GM23338 (cell line): ENCODE results near the gene TTLL8. TPM values are rescaled to one million over a fixed set of nuclear protein-coding genes. Genes with fewer than 3 reads are reported as not detected.

Experiments
- ATAC-seq: fragments of 200-7000 bp; cut with Tn5 transposase; 3 replicates; pipeline ENCODE4 v1.9.1; 2020
- DNase-seq: peaks from one replicate; pipeline ENCODE4 v3.0.0-alpha.2; 2015; ENCODE audit warnings: low spot score
- H2AFZ ChIP-seq: fragments of 200-600 bp; sonication (generic); 2 replicates; pipeline ENCODE4 v1.8.0; 2016; ENCODE audit warnings: antibody characterized with exemption, mild to moderate bottlenecking, moderate library complexity
- H3F3A ChIP-seq: fragments of 200-600 bp; sonication (generic); replicated peaks from 2 replicates; pipeline ENCODE4 v1.8.0; 2017; ENCODE audit warnings: antibody characterized with exemption, mixed run types, low read depth
- H3K27ac ChIP-seq: fragments of 200-600 bp; sonication (generic); 2 replicates; pipeline ENCODE4 v1.6.1; 2016; ENCODE audit warnings: low read depth
- H3K27me3 ChIP-seq: fragments of 200-600 bp; sonication (generic); 2 replicates; pipeline ENCODE4 v1.8.0; 2016; ENCODE audit warnings: mild to moderate bottlenecking, mixed run types, moderate library complexity; ENCODE audit not compliant: insufficient read depth
- H3K36me3 ChIP-seq: fragments of 200-600 bp; sonication (generic); 2 replicates; pipeline ENCODE4 v1.8.0; 2016; ENCODE audit warnings: mild to moderate bottlenecking; ENCODE audit not compliant: insufficient read depth
- H3K4me1 ChIP-seq: fragments of 200-600 bp; sonication (generic); 2 replicates; pipeline ENCODE4 v1.8.0; 2016; ENCODE audit warnings: mild to moderate bottlenecking, moderate library complexity; ENCODE audit not compliant: insufficient read depth
- H3K4me2 ChIP-seq: fragments of 200-600 bp; sonication (generic); 2 replicates; pipeline ENCODE4 v1.7.1; 2017; ENCODE audit warnings: mixed run types
- H3K4me3 ChIP-seq: fragments of 200-600 bp; sonication (generic); 2 replicates; pipeline ENCODE4 v1.6.1; 2016; ENCODE audit warnings: mixed run types
- H3K79me2 ChIP-seq: fragments of 200-600 bp; sonication (generic); replicated peaks from 2 replicates; pipeline ENCODE4 v1.8.0; 2017; ENCODE audit warnings: mild to moderate bottlenecking; ENCODE audit not compliant: insufficient read depth
- H3K9me2 ChIP-seq: fragments of 200-600 bp; sonication (generic); 2 replicates; pipeline ENCODE4 v1.8.0; 2017; ENCODE audit not compliant: insufficient read depth
- H4K20me1 ChIP-seq: fragments of 200-600 bp; sonication (generic); replicated peaks from 2 replicates; pipeline ENCODE4 v1.8.0; 2017; ENCODE audit warnings: mild to moderate bottlenecking; ENCODE audit not compliant: insufficient read depth
- H3K27ac Mint-ChIP-seq: 2 replicates; pipeline ENCODE4 v1.8.0; 2020; ENCODE audit warnings: inconsistent platforms, mild to moderate bottlenecking, moderate library complexity, mixed read lengths
- H3K27me3 Mint-ChIP-seq: 3 replicates; pipeline ENCODE4 v1.8.0; 2022; ENCODE audit warnings: low read depth, mild to moderate bottlenecking, moderate library complexity, mixed read lengths, inconsistent platforms; ENCODE audit not compliant: insufficient read depth, poor library complexity
- H3K36me3 Mint-ChIP-seq: 3 replicates; pipeline ENCODE4 v1.8.0; 2021; ENCODE audit warnings: low read depth, mild to moderate bottlenecking, inconsistent platforms, moderate library complexity, mixed read lengths
- H3K4me1 Mint-ChIP-seq: 3 replicates; pipeline ENCODE4 v1.8.0; 2020; ENCODE audit warnings: mild to moderate bottlenecking, inconsistent platforms, mixed read lengths
- H3K4me3 Mint-ChIP-seq: 3 replicates; pipeline ENCODE4 v1.8.0; 2021; ENCODE audit warnings: moderate library complexity, mild to moderate bottlenecking, inconsistent platforms, mixed read lengths
- H3K9me3 Mint-ChIP-seq: 3 replicates; pipeline ENCODE4 v1.8.0; 2020; ENCODE audit warnings: moderate library complexity, mild to moderate bottlenecking, inconsistent platforms, mixed read lengths
- EZH2 ChIP-seq: fragments of 200-600 bp; sonication (generic); IDR thresholded peaks from one replicate; pipeline ENCODE4 v1.8.0; 2017; ENCODE audit warnings: antibody characterized with exemption, mild to moderate bottlenecking, low read depth; ENCODE audit not compliant: unreplicated experiment
- polyA plus RNA-seq: library from polyadenylated mRNA; unstranded; fragments of >200 nt; fragmentation: Nextera tagmentation; extraction: Ambion mirVana; gene quantifications from 2 replicates; pipeline ENCODE4 v1.2.1, GENCODE V29; 2016
- total RNA-seq: library from RNA; depleted of rRNA; stranded (reverse); fragments of >200 nt; shearing (Covaris generic); gene quantifications from 2 replicates; pipeline ENCODE4 v1.2.3, GENCODE V29; 2014
- TF ChIP-seq, protein P1 (sequence below), 2 experiments: fragments of 200-600 bp in 1 of 2; sonication (generic) in 1 of 2; conservative IDR thresholded peaks; 2 replicates each; pipeline versions ENCODE4 v1.5.1 to v1.6.1; 2016 to 2017; ENCODE audit warnings: antibody characterized with exemption in 2 of 2, low read depth in 2 of 2, mild to moderate bottlenecking in 2 of 2, moderate library complexity in 1 of 2
- TF ChIP-seq, protein P2 (sequence below): IDR thresholded peaks from 2 replicates; pipeline ENCODE4 v1.6.1; 2016; ENCODE audit warnings: antibody characterized with exemption

The TTLL8 gene
- total and polyA plus RNA-seq, 2 experiments from 2014 or later: not detected

DNA sequence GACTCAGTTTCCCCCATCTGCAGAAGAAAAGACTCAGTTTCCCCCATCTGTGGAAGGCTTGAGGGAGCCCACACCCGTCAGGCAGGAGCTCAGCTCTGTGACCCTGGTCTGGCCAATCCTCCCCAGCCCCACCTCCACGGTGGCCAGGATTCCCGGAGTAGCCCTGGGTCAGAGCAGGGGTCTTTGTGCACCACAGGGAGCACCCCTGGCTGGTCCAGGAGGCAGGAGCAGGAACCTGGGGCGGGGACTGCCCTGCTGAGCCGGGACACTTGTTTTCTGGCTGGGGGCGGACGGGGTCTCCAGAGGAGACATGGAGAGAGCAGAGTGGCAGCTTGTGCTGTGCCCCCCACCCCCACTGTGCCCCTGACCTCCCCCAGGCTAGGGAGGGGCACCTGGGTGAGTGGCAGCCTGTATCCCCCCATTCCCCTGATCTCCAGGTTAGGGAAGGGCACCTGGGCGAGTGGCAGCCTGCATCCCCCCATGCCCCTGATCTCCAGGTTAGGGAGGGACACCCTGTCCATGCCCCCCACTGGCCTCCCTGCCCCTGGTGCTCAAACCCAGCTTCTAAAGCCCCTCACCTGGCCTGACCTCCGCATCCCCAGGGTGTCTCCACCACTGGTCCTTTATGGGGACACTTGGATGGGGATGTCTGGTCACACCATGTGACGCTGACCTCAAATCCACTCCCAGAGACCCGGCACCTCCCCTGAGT, 64.3 kb downstream of the TTLL8 start:
- H3K4me1 ChIP-seq: no peaks in the 10 kb centered on the region; the same call in 1 of the 2 replicates
- no peaks in the 10 kb centered on the region for H3K9me2 ChIP-seq
- H4K20me1 ChIP-seq: no peaks in the 10 kb centered on the region
- Mint-ChIP-seq H3K9me3 (peaks cover 28% of the 10 kb centered on the region), H3K36me3 (peaks cover 3% of the 10 kb centered on the region; the same call in 2 of the 3 replicates), H3K4me1 (peaks cover 9% of the 10 kb centered on the region), H3K27me3 (peaks cover 11% of the 10 kb centered on the region), H3K4me3 (no peak overlapping the region), H3K27ac (no peak overlapping the region)
- no peak for TF ChIP-seq EZH2
- TF ChIP-seq, protein P1, sequence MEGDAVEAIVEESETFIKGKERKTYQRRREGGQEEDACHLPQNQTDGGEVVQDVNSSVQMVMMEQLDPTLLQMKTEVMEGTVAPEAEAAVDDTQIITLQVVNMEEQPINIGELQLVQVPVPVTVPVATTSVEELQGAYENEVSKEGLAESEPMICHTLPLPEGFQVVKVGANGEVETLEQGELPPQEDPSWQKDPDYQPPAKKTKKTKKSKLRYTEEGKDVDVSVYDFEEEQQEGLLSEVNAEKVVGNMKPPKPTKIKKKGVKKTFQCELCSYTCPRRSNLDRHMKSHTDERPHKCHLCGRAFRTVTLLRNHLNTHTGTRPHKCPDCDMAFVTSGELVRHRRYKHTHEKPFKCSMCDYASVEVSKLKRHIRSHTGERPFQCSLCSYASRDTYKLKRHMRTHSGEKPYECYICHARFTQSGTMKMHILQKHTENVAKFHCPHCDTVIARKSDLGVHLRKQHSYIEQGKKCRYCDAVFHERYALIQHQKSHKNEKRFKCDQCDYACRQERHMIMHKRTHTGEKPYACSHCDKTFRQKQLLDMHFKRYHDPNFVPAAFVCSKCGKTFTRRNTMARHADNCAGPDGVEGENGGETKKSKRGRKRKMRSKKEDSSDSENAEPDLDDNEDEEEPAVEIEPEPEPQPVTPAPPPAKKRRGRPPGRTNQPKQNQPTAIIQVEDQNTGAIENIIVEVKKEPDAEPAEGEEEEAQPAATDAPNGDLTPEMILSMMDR (conservative IDR thresholded peaks at IDR 0.05; ENCODE audit: low read depth in 2 of 2): peak in 1 of 2 experiments; percentile 5; a peak in 1 of 4 replicates
- no peaks in the 10 kb centered on the region for H3K79me2 ChIP-seq
- H3K27me3 ChIP-seq: no peaks in the 10 kb centered on the region
- no peak overlapping the region for H3K4me3 ChIP-seq
- ATAC-seq (peak; percentile 12; the same call in 2 of the 3 replicates), DNase-seq (no peak)
- no peaks in the 10 kb centered on the region for H3F3A ChIP-seq
- no peak overlapping the region for H3K27ac ChIP-seq
- H3K36me3 ChIP-seq: no peaks in the 10 kb centered on the region
- H2AFZ ChIP-seq: no peak overlapping the region
- no peak overlapping the region for H3K4me2 ChIP-seq

DNA sequence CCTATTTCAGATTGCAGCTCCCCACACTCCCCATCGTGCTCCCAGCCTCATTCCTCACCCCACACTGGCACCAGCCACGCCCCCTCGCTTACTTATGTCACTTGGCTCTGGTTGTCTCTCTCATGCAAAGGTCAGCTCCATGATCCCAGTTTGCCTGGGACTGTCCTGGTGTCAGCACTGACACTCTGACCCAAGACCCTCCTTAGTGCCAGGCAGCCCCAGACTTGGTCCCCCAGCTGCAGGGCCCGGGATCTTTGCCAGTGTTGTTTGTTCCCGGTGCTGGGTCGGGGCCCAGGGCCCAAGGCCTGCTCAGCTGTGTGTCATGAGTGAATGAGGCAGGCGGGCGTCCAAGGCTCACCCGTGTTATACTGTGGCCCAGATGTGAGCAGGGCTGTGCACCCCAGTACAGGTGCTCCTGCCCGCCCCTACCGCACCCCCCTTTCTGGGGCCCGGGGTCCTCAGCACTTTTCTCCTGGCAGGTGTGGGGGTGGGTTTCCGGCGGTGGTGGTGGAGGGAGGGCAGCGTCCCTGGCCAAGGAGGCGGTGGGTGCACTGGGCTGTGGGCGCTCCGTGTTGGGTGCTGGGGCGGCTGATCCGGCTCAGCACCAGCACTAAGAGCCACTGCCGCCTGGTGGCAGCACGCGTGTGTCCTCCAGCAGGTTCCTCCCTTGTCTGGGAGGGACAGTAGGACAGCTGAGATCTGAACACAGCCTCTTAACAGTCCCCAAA, 65.0 kb downstream of the TTLL8 start:
- peaks cover 5% of the 10 kb centered on the region for H3K27me3 Mint-ChIP-seq
- Histone ChIP-seq H2AFZ (no peak overlapping the region), H3K27me3 (no peaks in the 10 kb centered on the region), H3K79me2 (no peaks in the 10 kb centered on the region), H3K27ac (no peak overlapping the region), H3K9me2 (no peaks in the 10 kb centered on the region), H3K4me1 (no peaks in the 10 kb centered on the region; the same call in 1 of the 2 replicates), H3K4me3 (no peak overlapping the region), H3K4me2 (peak overlapping the region; percentile 38; the same call in 1 of the 2 replicates), H3K36me3 (no peaks in the 10 kb centered on the region), H4K20me1 (no peaks in the 10 kb centered on the region), H3F3A (no peaks in the 10 kb centered on the region)
- H3K4me3 Mint-ChIP-seq: no peak overlapping the region
- TF ChIP-seq, protein P2, sequence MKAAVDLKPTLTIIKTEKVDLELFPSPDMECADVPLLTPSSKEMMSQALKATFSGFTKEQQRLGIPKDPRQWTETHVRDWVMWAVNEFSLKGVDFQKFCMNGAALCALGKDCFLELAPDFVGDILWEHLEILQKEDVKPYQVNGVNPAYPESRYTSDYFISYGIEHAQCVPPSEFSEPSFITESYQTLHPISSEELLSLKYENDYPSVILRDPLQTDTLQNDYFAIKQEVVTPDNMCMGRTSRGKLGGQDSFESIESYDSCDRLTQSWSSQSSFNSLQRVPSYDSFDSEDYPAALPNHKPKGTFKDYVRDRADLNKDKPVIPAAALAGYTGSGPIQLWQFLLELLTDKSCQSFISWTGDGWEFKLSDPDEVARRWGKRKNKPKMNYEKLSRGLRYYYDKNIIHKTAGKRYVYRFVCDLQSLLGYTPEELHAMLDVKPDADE: no peak
- TF ChIP-seq, protein P1 (conservative IDR thresholded peaks at IDR 0.05; ENCODE audit: low read depth in 2 of 2): peak; percentile 62 to 83
- H3K36me3 Mint-ChIP-seq: peaks cover 3% of the 10 kb centered on the region; the same call in 2 of the 3 replicates
- peak; percentile 78 for DNase-seq
- no peak overlapping the region for H3K27ac Mint-ChIP-seq
- ATAC-seq: peak; percentile 95
- H3K4me1 Mint-ChIP-seq: peaks cover 3% of the 10 kb centered on the region; the same call in 1 of the 3 replicates
- H3K9me3 Mint-ChIP-seq: peaks cover 29% of the 10 kb centered on the region
